ENCODE data around the gene NUDT11.
"Not testable (repeated sequence)": the region's sequence is repeated elsewhere in the genome, so short reads cannot be mapped to it uniquely, and the experiment has no call there.

- not testable (repeated sequence) for TF ChIP-seq POLR2A (IDR thresholded peaks at IDR 0.05; ENCODE audit: low read length); CTCF (IDR thresholded peaks at IDR 0.05); RCOR1 (IDR thresholded peaks at IDR 0.05; ENCODE audit: low read depth, low read length); NFE2L2 (conservative IDR thresholded peaks at IDR 0.05; ENCODE audit: low read length); HOXA7 (CRISPR knock-in tag; IDR thresholded peaks at IDR 0.05); REST (IDR thresholded peaks at IDR 0.05); PHF8 (IDR thresholded peaks at IDR 0.05; ENCODE audit: borderline replicate concordance, low read depth); NR3C1 (IDR thresholded peaks at IDR 0.05); ATOH8 (CRISPR knock-in tag; IDR thresholded peaks at IDR 0.05; ENCODE audit: low read depth); ZSCAN20 (CRISPR knock-in tag; IDR thresholded peaks at IDR 0.05)
These were observed 22.7 kb upstream of the NUDT11 start for GRCh38 chrX:51519131-51519530.
